Neural cell (in vitro differentiated cells): Measurements from ENCODE around the gene PTPN1.

Experiments used
- RAD21 ChIP-seq: fragments of 450-650 bp; conservative IDR thresholded peaks from 2 replicates; pipeline ENCODE4 v1.6.1; 2014; ENCODE audit warnings: antibody characterized with exemption, mild to moderate bottlenecking, moderate library complexity
- TAF1 ChIP-seq: IDR thresholded peaks from 2 replicates; pipeline ENCODE4 v1.6.1; 2012; ENCODE audit warnings: low read depth
- TF ChIP-seq, protein P1 (sequence below): fragments of 450-650 bp; IDR thresholded peaks from 2 replicates; pipeline ENCODE4 v1.5.1; 2014; ENCODE audit warnings: antibody characterized with exemption, mild to moderate bottlenecking, moderate library complexity; ENCODE audit not compliant: poor library complexity, severe bottlenecking

DNA sequence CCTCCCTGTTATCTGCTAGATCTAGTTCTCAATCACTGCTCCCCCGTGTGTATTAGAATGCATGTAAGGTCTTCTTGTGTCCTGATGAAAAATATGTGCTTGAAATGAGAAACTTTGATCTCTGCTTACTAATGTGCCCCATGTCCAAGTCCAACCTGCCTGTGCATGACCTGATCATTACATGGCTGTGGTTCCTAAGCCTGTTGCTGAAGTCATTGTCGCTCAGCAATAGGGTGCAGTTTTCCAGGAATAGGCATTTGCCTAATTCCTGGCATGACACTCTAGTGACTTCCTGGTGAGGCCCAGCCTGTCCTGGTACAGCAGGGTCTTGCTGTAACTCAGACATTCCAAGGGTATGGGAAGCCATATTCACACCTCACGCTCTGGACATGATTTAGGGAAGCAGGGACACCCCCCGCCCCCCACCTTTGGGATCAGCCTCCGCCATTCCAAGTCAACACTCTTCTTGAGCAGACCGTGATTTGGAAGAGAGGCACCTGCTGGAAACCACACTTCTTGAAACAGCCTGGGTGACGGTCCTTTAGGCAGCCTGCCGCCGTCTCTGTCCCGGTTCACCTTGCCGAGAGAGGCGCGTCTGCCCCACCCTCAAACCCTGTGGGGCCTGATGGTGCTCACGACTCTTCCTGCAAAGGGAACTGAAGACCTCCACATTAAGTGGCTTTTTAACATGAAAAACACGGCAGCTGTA lies 73.4 kb downstream of the PTPN1 start:
- TF ChIP-seq, protein P1, sequence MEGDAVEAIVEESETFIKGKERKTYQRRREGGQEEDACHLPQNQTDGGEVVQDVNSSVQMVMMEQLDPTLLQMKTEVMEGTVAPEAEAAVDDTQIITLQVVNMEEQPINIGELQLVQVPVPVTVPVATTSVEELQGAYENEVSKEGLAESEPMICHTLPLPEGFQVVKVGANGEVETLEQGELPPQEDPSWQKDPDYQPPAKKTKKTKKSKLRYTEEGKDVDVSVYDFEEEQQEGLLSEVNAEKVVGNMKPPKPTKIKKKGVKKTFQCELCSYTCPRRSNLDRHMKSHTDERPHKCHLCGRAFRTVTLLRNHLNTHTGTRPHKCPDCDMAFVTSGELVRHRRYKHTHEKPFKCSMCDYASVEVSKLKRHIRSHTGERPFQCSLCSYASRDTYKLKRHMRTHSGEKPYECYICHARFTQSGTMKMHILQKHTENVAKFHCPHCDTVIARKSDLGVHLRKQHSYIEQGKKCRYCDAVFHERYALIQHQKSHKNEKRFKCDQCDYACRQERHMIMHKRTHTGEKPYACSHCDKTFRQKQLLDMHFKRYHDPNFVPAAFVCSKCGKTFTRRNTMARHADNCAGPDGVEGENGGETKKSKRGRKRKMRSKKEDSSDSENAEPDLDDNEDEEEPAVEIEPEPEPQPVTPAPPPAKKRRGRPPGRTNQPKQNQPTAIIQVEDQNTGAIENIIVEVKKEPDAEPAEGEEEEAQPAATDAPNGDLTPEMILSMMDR: no peak
- TF ChIP-seq TAF1 (no peak), RAD21 (no peak)
